ENCODE measurements around the gene BMERB1. TPM values are rescaled to one million over a fixed set of nuclear protein-coding genes. Genes with fewer than 3 reads are reported as not detected.
A peak's percentile ranks its signal among the peaks of the same experiment; 100 is the strongest.
"Not testable (repeated sequence)": the region's sequence is repeated elsewhere in the genome, so short reads cannot be mapped to it uniquely, and the experiment has no call there.

The BMERB1 gene
- total RNA-seq, 1 donor from 2014 or later: 17.4 TPM

- H3K27ac Mint-ChIP-seq; H3K36me3 Mint-ChIP-seq (ENCODE audit: low read depth); H3K27me3 Mint-ChIP-seq (ENCODE audit: insufficient read depth): not testable (repeated sequence)
Measured at GRCh38 chr16:15454933-15455332, 20.5 kb downstream of the BMERB1 start.

GRCh38 chr16:15457400-15457799, 23.0 kb downstream of the BMERB1 start:
- no peaks in the 10 kb centered on the region for H3K36me3 Mint-ChIP-seq (ENCODE audit: low read depth)
- peaks cover 2% of the 10 kb centered on the region for H3K4me1 Mint-ChIP-seq (ENCODE audit: low read depth)
- no peaks in the 10 kb centered on the region for H3K9me3 Mint-ChIP-seq
- no peak for DNase-seq (ENCODE audit: low spot score)
- no peak overlapping the region for H3K27ac Mint-ChIP-seq
- intact Hi-C loops (cut with micrococcal nuclease): no loop called here
- H3K27me3 Mint-ChIP-seq (ENCODE audit: insufficient read depth): peaks cover 10% of the 10 kb centered on the region
- no peak overlapping the region for H3K4me3 Mint-ChIP-seq

More at GRCh38 chr16:15454933-15455332, 20.5 kb downstream of the BMERB1 start:
- DNase-seq (ENCODE audit: low spot score); H3K9me3 Mint-ChIP-seq; H3K4me3 Mint-ChIP-seq; H3K4me1 Mint-ChIP-seq (ENCODE audit: low read depth); intact Hi-C loops (cut with micrococcal nuclease): not testable (repeated sequence)

GRCh38 chr16:15457958-15458357, 23.6 kb downstream of the BMERB1 start:
- Mint-ChIP-seq H3K4me1 (ENCODE audit: low read depth) (peaks cover 6% of the 10 kb centered on the region), H3K9me3 (no peaks in the 10 kb centered on the region), H3K36me3 (ENCODE audit: low read depth) (no peaks in the 10 kb centered on the region), H3K27ac (no peak overlapping the region), H3K4me3 (no peak overlapping the region), H3K27me3 (ENCODE audit: insufficient read depth) (peaks cover 10% of the 10 kb centered on the region)
- intact Hi-C loops (cut with micrococcal nuclease): no loop called here
- DNase-seq (ENCODE audit: low spot score): no peak

GRCh38 chr16:15459791-15460190, 25.4 kb downstream of the BMERB1 start:
- H3K27ac Mint-ChIP-seq: no peak overlapping the region
- intact Hi-C loops (cut with micrococcal nuclease): no loop called here
- H3K27me3 Mint-ChIP-seq (ENCODE audit: insufficient read depth): peaks cover 5% of the 10 kb centered on the region
- peaks cover 6% of the 10 kb centered on the region for H3K4me1 Mint-ChIP-seq (ENCODE audit: low read depth)
- no peaks in the 10 kb centered on the region for H3K9me3 Mint-ChIP-seq
- no peak for DNase-seq (ENCODE audit: low spot score)
- no peak overlapping the region for H3K4me3 Mint-ChIP-seq
- H3K36me3 Mint-ChIP-seq (ENCODE audit: low read depth): no peaks in the 10 kb centered on the region

- H3K27ac Mint-ChIP-seq: no peak overlapping the region
- H3K36me3 Mint-ChIP-seq (ENCODE audit: low read depth): no peaks in the 10 kb centered on the region
- peaks cover 6% of the 10 kb centered on the region for H3K4me1 Mint-ChIP-seq (ENCODE audit: low read depth)
- H3K4me3 Mint-ChIP-seq: no peak overlapping the region
- DNase-seq (ENCODE audit: low spot score): no peak
- no peaks in the 10 kb centered on the region for H3K9me3 Mint-ChIP-seq
- peaks cover 5% of the 10 kb centered on the region for H3K27me3 Mint-ChIP-seq (ENCODE audit: insufficient read depth)
- intact Hi-C loops (cut with micrococcal nuclease): no loop called here
Measured at GRCh38 chr16:15460601-15461000, 26.2 kb downstream of the BMERB1 start.

- intact Hi-C loops (cut with micrococcal nuclease): no loop called here
- H3K9me3 Mint-ChIP-seq: no peaks in the 10 kb centered on the region
- H3K4me1 Mint-ChIP-seq (ENCODE audit: low read depth): peaks cover 6% of the 10 kb centered on the region
- no peaks in the 10 kb centered on the region for H3K36me3 Mint-ChIP-seq (ENCODE audit: low read depth)
- H3K27me3 Mint-ChIP-seq (ENCODE audit: insufficient read depth): peaks cover 5% of the 10 kb centered on the region
- no peak for DNase-seq (ENCODE audit: low spot score)
- H3K27ac Mint-ChIP-seq: no peak overlapping the region
- H3K4me3 Mint-ChIP-seq: no peak overlapping the region
Measured at GRCh38 chr16:15461376-15461775, 27.0 kb downstream of the BMERB1 start.

GRCh38 chr16:15464401-15465186, 30.2 kb downstream of the BMERB1 start:
- H3K36me3 Mint-ChIP-seq (ENCODE audit: low read depth): no peaks in the 10 kb centered on the region
- intact Hi-C loops (cut with micrococcal nuclease): no loop called here
- peaks cover under 1% of the 10 kb centered on the region for H3K27me3 Mint-ChIP-seq (ENCODE audit: insufficient read depth)
- H3K9me3 Mint-ChIP-seq: peaks cover 3% of the 10 kb centered on the region
- no peak overlapping the region for H3K4me3 Mint-ChIP-seq
- H3K4me1 Mint-ChIP-seq (ENCODE audit: low read depth): peaks cover 6% of the 10 kb centered on the region
- DNase-seq (ENCODE audit: low spot score): no peak
- H3K27ac Mint-ChIP-seq: no peak overlapping the region

- H3K4me1 Mint-ChIP-seq (ENCODE audit: low read depth): peaks cover 6% of the 10 kb centered on the region
- H3K27me3 Mint-ChIP-seq (ENCODE audit: insufficient read depth): peaks cover 2% of the 10 kb centered on the region
- H3K4me3 Mint-ChIP-seq: no peak overlapping the region
- no peaks in the 10 kb centered on the region for H3K36me3 Mint-ChIP-seq (ENCODE audit: low read depth)
- H3K27ac Mint-ChIP-seq: no peak overlapping the region
- intact Hi-C loops (cut with micrococcal nuclease): no loop called here
- peaks cover 7% of the 10 kb centered on the region for H3K9me3 Mint-ChIP-seq
- DNase-seq (ENCODE audit: low spot score): no peak
Measured at GRCh38 chr16:15466131-15466530, 31.7 kb downstream of the BMERB1 start.

- Mint-ChIP-seq H3K36me3 (ENCODE audit: low read depth) (no peaks in the 10 kb centered on the region), H3K4me3 (no peak overlapping the region), H3K27me3 (ENCODE audit: insufficient read depth) (peaks cover 2% of the 10 kb centered on the region), H3K4me1 (ENCODE audit: low read depth) (peaks cover 6% of the 10 kb centered on the region), H3K27ac (no peak overlapping the region), H3K9me3 (peaks cover 7% of the 10 kb centered on the region)
- intact Hi-C loops (cut with micrococcal nuclease): no loop called here
- no peak for DNase-seq (ENCODE audit: low spot score)
Measured at GRCh38 chr16:15466886-15467781, 32.7 kb downstream of the BMERB1 start.

- not testable (repeated sequence) for DNase-seq (ENCODE audit: low spot score); H3K36me3 Mint-ChIP-seq (ENCODE audit: low read depth); H3K27me3 Mint-ChIP-seq (ENCODE audit: insufficient read depth); H3K4me1 Mint-ChIP-seq (ENCODE audit: low read depth); H3K27ac Mint-ChIP-seq; H3K4me3 Mint-ChIP-seq
- intact Hi-C loops (cut with micrococcal nuclease): loop anchor here (5.0 kb wide), 1 partner anchor 35 kb away; no protein-coding TSS in a partner anchor
- peaks cover 11% of the 10 kb centered on the region for H3K9me3 Mint-ChIP-seq
Measured at GRCh38 chr16:15476971-15477370, 42.6 kb downstream of the BMERB1 start.

GRCh38 chr16:15477802-15478201, 43.4 kb downstream of the BMERB1 start:
- Mint-ChIP-seq H3K27ac (peak overlapping the region; percentile 41), H3K4me1 (ENCODE audit: low read depth) (peaks cover 11% of the 10 kb centered on the region), H3K9me3 (peaks cover 15% of the 10 kb centered on the region), H3K4me3 (no peak overlapping the region), H3K27me3 (ENCODE audit: insufficient read depth) (no peaks in the 10 kb centered on the region), H3K36me3 (ENCODE audit: low read depth) (peaks cover 2% of the 10 kb centered on the region)
- DNase-seq (ENCODE audit: low spot score): no peak
- intact Hi-C loops (cut with micrococcal nuclease): loop anchor here (5.0 kb wide), 1 partner anchor 36 kb away; no protein-coding TSS in a partner anchor

GRCh38 chr16:15482068-15482747, 47.8 kb downstream of the BMERB1 start:
- H3K27ac Mint-ChIP-seq: peak overlapping the region; percentile 82

More at GRCh38 chr16:15482068-15482747, 47.8 kb downstream of the BMERB1 start:
- Mint-ChIP-seq H3K27me3 (ENCODE audit: insufficient read depth) (no peaks in the 10 kb centered on the region), H3K4me3 (no peak overlapping the region), H3K4me1 (ENCODE audit: low read depth) (peaks cover 15% of the 10 kb centered on the region), H3K9me3 (peaks cover 10% of the 10 kb centered on the region), H3K36me3 (ENCODE audit: low read depth) (peaks cover 10% of the 10 kb centered on the region)
- intact Hi-C loops (cut with micrococcal nuclease): loop anchor here (1.0 kb wide), 1 partner anchor 161 kb away; the partner anchor contains the start of gene MARF1
- DNase-seq (ENCODE audit: low spot score): no peak
